NCI-H510A (cell line): ENCODE data around the gene CMYA5.

Experiments used
- DNase-seq: peaks from one replicate; lab custom pipeline; 2025; lab: John Stamatoyannopoulos, UW

The CMYA5 gene

DNA sequence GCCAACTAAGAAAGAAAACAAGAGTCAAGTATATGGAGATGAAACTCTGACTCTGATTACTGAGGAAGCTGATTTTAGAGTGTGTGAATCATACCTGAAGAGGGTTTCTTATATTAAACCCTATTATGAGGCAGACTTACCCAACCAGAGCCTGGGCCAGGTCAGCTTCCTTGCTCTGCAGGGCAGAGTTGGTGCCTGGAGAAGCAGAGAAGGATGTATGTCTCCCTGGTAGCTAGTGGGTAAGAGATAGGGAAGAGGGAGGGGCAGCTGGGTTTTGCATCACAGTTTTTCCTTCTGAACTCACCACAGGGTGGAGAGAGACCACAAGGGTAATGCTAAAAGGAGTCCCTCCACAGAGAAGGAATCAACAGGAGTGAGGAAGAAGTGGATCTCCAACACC, 104.1 kb downstream of the CMYA5 start:
- DNase-seq, result no peak

GRCh38 chr5:79794347-79794746, 104.7 kb downstream of the CMYA5 start:
- no peak for DNase-seq

DNA sequence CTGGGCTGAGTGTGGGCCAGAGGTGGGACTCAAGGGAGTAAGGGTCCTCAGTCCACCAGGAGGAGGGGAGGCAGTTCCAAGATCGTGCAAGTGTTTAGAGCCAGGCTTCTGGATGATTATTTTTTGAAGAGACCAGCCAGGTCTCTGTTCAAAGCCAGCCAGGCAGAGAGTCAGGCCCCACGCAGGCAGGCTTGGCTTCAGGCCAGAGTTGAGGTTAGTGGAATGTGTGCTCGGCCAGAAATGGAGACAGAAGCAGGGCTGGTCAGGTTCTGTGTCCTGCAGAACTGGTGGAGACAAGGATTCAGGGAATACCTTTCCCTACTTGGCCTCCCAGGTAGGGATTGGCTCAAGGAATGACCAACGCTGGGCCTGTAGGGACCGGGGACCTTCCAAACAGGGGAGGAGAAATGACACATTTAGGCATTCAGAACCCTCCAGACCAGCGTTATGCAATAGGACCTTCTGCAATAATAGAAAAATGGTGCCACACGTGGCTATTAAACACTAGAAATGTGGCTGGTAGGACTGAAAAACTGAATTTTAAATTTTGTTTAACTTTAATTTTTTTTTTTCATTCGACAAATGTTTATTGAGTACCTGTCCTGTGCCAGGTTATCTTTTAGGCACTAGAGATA, 106.2 kb downstream of the CMYA5 start:
- DNase-seq, result no peak

DNA sequence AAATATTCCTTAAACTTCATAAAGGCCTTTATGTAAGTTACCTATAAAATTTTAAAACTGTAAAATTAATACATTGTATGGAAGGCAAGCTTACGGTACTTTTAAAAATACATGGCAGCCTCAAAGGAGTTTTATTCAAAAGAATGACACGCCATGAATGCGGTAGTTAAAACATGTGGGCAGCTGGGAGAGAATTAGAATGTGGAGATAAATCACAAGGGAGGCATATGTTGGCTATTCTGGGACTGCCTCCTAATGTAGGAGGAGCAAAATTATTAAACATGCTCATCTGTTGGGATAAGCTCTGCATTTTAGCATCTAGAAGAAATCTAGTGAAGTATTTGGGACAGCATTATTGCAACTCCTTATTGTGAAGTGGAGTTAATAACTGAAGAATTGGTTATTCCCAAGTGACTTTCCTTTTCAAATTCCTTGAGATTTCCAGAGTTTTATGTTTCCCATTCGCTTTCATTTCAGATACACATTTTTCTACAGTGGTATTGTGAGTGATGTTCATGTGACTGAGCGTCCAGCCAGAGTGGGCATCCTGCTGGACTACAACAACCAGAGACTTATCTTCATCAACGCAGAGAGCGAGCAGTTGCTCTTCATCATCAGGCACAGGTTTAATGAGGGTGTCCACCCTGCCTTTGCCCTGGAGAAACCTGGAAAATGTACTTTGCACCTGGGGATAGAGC, 109.4 kb downstream of the CMYA5 start:
- DNase-seq, result no peak

GRCh38 chr5:79800979-79801827, 111.6 kb downstream of the CMYA5 start:
- DNase-seq, result no peak

DNA sequence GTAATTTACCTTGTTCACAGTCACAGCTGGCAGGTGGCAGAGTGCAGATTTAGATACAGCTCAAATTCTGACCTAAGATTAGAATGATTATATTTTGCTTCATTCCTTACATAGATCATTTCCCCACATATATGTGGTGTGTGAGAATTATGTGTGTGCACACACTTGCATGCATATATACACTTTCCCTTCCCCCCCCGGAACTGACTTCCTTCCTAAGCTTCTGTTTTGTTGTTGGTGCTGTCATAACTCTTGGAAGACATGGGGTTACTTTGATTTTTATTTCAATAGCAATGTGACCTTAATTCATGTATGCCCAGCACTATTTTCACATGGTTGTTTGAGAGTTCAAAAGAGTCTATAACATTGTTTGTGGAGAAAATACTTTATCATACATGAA, 112.8 kb downstream of the CMYA5 start:
- DNase-seq, result no peak

DNA sequence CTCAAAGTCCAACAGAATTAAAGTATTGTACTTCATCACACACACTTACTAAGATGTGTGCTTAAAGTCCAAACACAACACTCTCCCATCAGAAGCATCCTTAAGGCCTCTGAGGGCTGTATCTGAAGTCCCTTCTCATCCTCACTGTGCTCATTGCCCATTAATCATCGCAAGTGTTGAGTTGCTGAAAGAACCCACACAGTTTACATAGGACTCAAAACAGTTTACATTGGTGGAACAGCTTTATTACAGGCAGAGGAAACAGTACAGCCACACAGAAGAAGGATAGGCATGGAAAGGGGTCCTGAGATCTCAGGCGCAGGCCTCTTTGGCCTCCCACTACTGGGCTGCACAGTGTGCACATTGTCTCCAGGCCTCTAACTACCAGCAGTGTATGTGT, 113.4 kb downstream of the CMYA5 start:
- no peak for DNase-seq

GRCh38 chr5:79806741-79807140, 117.1 kb downstream of the CMYA5 start:
- no peak for DNase-seq

DNA sequence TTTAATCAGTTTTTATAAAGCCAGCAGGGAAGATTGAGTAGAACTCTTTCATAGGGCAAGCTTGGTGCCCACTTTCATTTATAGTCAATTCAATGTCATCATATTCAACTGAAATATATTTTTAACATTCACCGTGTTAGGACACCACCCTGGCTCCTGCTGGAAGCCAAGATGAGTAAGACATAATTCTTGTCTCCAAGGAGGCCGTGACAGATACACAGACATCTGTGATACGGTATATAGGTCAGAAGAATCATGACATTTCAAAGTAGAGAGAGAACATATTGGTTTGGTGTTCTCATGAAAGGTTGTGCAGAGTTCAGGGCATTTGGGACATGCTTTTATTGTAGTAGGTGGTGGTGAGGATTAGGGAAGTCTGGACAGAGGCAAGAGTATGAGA, 120.1 kb downstream of the CMYA5 start:
- no peak for DNase-seq

- DNase-seq, result no peak
These were observed 121.4 kb downstream of the CMYA5 start for GRCh38 chr5:79811081-79811480.

DNA sequence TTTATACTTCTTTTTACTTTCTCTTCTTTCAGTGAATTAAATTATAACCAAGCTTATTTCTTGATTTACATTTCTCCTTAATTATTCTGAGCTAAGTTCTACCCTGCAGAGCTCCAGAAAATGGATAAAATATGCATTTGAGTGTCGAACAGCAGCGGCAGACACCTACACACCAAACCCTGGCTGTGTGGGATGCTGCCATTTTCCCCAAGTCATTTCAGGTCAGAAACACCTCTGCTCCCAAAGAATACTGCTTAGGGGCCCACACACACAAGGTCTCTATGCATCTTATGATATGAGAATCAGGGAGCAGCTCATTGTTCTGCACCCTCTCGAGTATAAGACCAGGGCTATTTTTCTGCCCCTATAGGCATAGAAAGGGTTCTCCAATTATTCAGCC, 122.3 kb downstream of the CMYA5 start:
- no peak for DNase-seq

DNA sequence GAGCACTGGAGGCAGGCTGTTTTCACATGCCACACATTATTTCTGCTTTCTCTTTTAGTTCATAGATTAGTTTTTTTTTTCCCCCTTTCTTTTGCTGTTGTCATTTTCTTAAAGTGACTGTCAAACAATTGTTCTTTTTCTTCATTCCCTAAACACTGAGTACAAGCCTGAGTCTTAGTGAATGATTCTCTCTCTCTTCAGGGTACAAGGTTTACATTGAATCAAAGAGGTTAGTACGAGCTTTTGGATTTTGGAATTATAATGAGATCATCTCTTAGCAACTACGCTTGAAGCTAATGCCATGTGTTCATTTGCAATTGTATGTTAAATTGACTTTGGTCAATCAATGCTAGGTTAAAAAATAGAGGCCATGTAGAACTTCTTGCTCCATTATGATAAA, 125.1 kb downstream of the CMYA5 start:
- DNase-seq, result no peak

- no peak for DNase-seq
These were observed 126.4 kb downstream of the CMYA5 start for GRCh38 chr5:79816014-79816413.

DNA sequence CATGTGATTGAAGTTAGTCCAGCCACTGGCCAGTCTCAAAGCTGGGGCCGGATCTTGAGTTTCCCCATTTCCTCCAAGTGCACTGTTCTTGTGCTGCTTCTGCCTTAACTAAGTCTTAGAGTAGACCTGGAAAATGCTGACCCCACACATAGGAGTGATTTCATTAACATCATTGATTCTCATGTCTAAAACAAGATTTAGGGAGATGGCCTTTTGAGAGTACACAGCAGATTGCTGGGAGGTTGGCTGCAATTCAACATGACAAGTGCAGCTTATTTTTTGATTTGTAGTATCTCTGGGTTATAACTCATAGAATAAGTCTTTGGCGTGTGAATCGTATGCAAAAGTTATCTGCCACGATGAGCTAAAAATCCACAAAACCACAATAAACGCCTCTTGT, 131.0 kb downstream of the CMYA5 start:
- no peak for DNase-seq

DNA sequence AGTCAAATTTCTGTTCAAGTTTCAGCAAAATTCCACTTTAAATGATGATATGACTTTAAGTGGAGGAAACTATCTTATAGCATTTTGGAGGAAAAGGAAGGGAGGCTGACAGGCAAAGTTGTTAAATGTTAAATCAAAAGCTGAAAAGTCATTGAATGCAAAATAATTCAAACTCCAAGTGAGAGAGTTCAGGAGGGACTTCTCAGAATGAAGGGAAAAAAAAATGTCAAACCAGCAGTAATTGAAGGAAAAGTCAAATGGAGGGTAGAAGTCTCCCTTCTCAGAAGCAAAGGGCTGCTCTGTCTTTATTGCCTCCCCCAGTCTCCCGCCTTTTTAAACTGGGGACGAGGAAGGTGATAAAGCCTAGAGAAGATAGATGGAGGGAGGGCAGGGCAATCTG, 134.8 kb downstream of the CMYA5 start:
- DNase-seq, result no peak

GRCh38 chr5:79825802-79826201, 136.2 kb downstream of the CMYA5 start:
- DNase-seq, result no peak

- no peak for DNase-seq
These were observed 137.6 kb downstream of the CMYA5 start for GRCh38 chr5:79827159-79827629.

GRCh38 chr5:79829260-79829659, 139.6 kb downstream of the CMYA5 start:
- no peak for DNase-seq

DNA sequence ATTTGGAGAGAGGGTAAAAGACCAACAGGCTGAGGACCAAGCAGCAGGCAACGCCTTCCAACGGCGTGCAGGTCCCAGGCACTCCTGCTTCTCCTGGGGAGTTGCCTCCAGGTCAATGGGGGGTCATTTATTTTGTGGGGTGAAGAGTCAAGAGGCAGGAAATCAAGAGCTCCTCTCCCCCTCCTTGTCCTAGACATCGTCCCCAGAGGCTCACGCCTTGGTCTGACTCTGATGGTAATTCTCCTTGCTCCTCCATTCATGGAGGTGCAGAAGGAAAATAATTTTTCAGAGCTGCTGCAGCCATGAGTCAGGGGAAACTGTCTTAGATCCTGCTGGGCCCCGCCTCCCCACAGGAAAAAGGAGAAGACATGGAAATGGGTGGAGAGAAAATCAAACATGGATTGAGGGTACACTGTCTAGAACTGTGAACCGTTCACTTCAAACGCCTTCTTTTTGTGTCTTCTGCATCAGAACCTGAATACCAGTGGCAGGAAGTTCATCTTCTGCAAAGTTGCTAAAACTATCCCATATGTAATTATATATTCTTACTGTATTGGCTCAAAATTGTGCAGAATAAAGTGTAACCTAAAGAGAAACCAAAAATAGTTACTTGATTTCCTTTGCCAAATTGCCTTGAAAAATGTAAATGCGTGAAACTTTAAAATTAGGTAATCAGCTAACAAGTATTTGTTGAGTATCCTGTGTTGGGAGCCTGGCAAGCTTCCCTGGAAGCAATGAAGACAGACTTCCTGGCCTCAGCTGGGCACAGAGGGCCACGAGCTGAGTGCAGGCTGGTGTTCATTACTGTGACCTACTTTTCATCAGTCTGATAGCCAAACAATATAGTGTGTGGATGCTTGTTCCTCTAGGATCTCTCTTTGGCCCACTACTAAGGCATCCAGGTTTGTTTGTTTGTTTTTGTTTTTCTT, 142.0 kb downstream of the CMYA5 start:
- no peak for DNase-seq

DNA sequence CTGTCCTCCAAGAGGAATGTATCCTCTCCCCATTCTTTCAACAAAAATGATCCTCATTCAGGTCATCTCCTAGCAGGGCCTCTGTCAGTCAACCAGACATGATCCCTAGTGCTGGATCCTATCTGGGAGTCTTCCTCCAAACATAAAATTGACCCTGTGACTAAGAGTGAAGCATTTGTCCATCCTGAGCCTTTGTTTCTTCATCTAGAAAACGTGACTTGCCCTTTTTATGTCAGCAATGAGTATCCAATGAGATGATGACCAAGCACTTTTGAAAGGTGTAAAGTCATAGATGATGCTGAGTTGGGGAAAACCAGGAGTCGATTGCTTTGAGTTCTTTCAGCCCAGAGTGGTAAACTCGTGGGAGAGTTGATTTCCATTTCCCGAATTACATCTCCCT, 143.3 kb downstream of the CMYA5 start:
- no peak for DNase-seq

- DNase-seq, result no peak
These were observed 144.6 kb downstream of the CMYA5 start for GRCh38 chr5:79834098-79834753.
